ENCODE results near the gene A2ML1. TPM values are rescaled to one million over a fixed set of nuclear protein-coding genes. Genes with fewer than 3 reads are reported as not detected.
"Not testable (repeated sequence)": the region's sequence is repeated elsewhere in the genome, so short reads cannot be mapped to it uniquely, and the experiment has no call there.

A2ML1 gene
- total RNA-seq, 2 experiments from 2014 or later = not detected

DNA sequence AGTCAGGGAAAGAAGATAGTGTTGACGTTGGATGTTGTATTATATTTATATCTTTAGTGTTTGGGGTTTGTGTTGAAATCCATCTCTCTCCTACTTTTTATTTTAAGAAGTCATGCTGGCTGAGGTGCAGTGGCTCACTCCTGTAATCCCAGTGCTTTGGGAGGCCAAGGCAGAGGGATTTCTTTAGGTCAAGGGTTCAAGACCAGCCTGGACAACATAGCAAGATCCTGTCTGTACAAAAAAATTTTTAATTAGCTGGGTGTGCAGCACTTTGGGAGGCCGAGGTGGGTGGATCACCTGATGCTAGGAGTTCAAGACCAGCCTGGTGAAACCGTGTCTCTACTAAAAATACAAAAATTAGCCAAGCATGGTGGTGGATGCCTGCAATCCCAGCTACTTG, 23.9 kb downstream of the A2ML1 start:
- peaks cover 7% of the 10 kb centered on the region for H3K27me3 Mint-ChIP-seq
- no peak overlapping the region for H3K4me3 Mint-ChIP-seq
- H3K27ac Mint-ChIP-seq = no peak overlapping the region
- no peak for DNase-seq
- H3K4me1 Mint-ChIP-seq = no peaks in the 10 kb centered on the region
- POLR2A ChIA-PET = interaction anchor here (0.7 kb wide), 1 partner anchor 104 kb away, joined by 3 read pairs; no protein-coding TSS in a partner anchor
- H3K36me3 Mint-ChIP-seq = no peaks in the 10 kb centered on the region
- H3K9me3 Mint-ChIP-seq = no peaks in the 10 kb centered on the region
- no peak for ATAC-seq (ENCODE audit: low read depth)

DNA sequence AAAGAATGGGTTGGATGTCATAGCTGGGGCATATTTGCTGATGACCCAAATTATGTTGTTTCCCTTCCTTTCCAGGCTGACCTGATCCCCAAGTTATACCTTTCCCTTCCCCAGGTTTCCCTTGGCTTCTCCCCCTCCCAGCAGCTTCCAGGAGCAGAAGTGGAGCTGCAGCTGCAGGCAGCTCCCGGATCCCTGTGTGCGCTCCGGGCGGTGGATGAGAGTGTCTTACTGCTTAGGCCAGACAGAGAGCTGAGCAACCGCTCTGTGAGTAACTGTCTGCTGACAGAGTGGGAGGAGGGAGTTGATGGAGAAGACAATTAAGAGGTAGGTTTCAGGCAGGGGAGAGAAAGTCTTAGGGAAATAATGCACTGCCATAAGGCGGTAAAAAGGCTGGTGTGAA, 25.0 kb downstream of the A2ML1 start:
- H3K36me3 Mint-ChIP-seq = no peaks in the 10 kb centered on the region
- H3K27ac Mint-ChIP-seq = no peak overlapping the region
- H3K27me3 Mint-ChIP-seq = peaks cover 5% of the 10 kb centered on the region
- H3K9me3 Mint-ChIP-seq = no peaks in the 10 kb centered on the region
- DNase-seq (no peak), ATAC-seq (ENCODE audit: low read depth) (no peak)
- H3K4me3 Mint-ChIP-seq = no peak overlapping the region
- POLR2A ChIA-PET = no interaction called here
- no peaks in the 10 kb centered on the region for H3K4me1 Mint-ChIP-seq

DNA sequence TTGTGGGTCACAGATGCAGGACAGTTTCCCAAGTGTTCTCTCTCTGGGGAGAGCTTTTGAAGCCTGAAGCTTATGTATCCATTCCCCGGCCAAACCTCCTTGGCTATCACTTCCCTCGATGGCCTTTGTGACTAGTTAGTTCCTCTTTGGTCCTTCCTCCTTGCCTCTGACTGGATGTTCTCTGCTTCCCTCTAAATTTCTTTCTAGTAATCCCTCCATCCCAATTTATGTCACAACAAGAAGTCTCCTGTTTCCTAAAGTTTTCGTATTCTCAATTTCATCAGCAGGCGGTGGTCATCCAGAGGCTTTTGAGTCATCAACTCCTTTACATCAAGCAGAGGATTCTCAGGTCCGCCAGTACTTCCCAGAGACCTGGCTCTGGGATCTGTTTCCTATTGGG, 27.5 kb downstream of the A2ML1 start:
- DNase-seq = no peak
- no peak for ATAC-seq (ENCODE audit: low read depth)
- Mint-ChIP-seq H3K4me3 (no peak overlapping the region), H3K4me1 (no peaks in the 10 kb centered on the region), H3K36me3 (no peaks in the 10 kb centered on the region), H3K9me3 (no peaks in the 10 kb centered on the region), H3K27ac (no peak overlapping the region), H3K27me3 (peaks cover 2% of the 10 kb centered on the region)
- POLR2A ChIA-PET = no interaction called here

DNA sequence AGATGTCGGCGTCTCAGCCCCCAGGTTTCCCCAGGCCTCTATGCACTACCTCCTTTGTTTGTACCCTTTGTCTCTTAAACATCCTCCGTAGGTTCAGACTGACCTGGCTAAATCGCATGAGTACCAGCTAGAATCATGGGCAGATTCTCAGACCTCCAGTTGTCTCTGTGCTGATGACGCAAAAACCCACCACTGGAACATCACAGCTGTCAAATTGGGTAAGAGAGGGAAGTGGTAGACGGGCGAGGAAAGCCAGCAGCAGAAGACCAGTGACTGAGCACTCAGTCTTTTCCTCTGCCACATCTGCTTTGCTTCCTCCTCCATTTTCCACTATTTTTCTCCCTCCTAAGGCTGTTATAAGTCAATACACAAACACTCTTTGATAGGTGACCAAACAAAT, 29.7 kb downstream of the A2ML1 start:
- no peaks in the 10 kb centered on the region for H3K9me3 Mint-ChIP-seq
- peaks cover 2% of the 10 kb centered on the region for H3K27me3 Mint-ChIP-seq
- POLR2A ChIA-PET = no interaction called here
- no peaks in the 10 kb centered on the region for H3K4me1 Mint-ChIP-seq
- H3K27ac Mint-ChIP-seq = no peak overlapping the region
- DNase-seq (no peak), ATAC-seq (ENCODE audit: low read depth) (no peak)
- no peaks in the 10 kb centered on the region for H3K36me3 Mint-ChIP-seq
- no peak overlapping the region for H3K4me3 Mint-ChIP-seq

DNA sequence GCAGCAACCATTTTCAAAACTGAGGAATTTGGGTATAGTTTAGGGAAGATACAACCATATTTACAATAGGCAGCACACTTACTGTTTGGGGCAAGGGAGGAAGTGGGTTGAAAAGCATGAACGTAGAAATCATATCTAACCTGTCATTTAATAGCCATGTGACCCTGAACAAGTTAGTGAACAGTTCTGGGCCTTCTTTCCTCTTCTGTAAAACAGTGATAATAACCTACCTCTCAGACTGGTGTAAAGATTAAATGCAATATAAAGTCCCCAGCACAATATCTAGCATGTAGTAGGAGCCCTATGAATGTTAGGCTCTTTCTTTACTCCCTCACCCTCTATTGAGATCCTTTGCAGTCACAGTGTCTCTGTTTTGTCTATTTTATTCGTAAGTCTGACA, 33.5 kb downstream of the A2ML1 start:
- no peak overlapping the region for H3K4me3 Mint-ChIP-seq
- DNase-seq (no peak), ATAC-seq (ENCODE audit: low read depth) (no peak)
- no peak overlapping the region for H3K27ac Mint-ChIP-seq
- H3K9me3 Mint-ChIP-seq = no peaks in the 10 kb centered on the region
- no peaks in the 10 kb centered on the region for H3K36me3 Mint-ChIP-seq
- POLR2A ChIA-PET = no interaction called here
- H3K27me3 Mint-ChIP-seq = peaks cover 2% of the 10 kb centered on the region
- H3K4me1 Mint-ChIP-seq = no peaks in the 10 kb centered on the region

DNA sequence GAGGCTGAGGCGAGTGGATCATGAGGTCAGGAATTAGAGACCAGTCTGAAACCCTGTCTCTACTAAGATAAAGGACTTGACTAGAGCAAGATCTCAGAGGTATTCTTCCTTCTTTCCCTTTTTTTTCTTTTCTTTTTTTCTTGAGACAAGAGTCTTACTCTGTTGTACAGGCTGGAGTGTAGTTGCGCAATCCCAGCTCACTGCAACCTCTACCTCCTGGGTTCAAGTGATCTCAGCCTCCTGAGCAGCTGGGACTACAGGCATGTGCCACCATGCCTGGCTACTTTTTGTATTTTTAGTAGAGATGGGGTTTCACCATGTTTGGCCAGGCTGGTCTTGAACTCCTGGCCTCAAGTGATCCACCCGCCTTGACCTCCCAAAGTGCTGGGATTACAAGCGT, 37.0 kb downstream of the A2ML1 start:
- ATAC-seq (ENCODE audit: low read depth); H3K36me3 Mint-ChIP-seq; H3K27me3 Mint-ChIP-seq; H3K27ac Mint-ChIP-seq; POLR2A ChIA-PET; H3K9me3 Mint-ChIP-seq; H3K4me3 Mint-ChIP-seq; DNase-seq; H3K4me1 Mint-ChIP-seq: not testable (repeated sequence)

DNA sequence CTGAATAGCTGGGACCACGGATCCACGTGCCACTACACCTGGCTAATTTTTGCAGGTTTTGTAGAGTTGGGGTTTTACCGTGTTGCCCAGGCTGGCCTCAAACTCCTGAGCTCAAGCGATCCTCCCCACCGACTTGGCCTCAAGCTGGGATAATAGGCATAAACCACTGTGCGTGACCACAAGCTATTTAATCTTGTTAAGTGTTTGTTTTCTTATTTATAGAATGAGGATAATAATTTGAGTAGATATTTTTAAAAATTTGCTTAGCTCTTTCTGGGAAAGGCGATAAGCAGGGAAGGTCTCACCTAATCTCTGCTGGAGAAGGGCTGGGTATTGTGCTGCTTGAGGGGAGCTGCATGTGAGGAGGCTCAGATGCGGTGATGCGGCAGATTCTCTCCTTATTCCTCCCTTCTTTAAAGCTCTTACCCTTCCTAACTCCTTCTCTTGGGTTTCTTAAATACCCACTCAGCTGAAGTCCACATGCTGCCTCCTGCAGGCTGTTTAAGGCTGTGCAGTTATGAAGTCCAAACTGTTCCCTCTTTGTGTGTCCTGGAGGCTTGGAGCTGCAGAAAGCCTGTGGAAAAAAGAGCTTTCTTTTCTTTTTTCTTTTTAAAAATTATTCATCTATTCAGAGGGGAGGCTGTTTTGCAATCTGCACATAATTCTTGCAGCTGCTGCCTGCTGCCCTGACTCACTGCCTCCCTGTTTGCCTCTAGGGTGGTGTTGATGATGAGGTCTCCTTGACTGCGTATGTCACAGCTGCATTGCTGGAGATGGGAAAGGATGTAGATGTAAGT, 37.9 kb downstream of the A2ML1 start:
- Mint-ChIP-seq H3K4me1 (no peaks in the 10 kb centered on the region), H3K36me3 (no peaks in the 10 kb centered on the region), H3K4me3 (no peak overlapping the region), H3K27ac (no peak overlapping the region), H3K9me3 (no peaks in the 10 kb centered on the region), H3K27me3 (peaks cover 6% of the 10 kb centered on the region)
- POLR2A ChIA-PET = no interaction called here
- ATAC-seq (ENCODE audit: low read depth) (no peak), DNase-seq (no peak)

DNA sequence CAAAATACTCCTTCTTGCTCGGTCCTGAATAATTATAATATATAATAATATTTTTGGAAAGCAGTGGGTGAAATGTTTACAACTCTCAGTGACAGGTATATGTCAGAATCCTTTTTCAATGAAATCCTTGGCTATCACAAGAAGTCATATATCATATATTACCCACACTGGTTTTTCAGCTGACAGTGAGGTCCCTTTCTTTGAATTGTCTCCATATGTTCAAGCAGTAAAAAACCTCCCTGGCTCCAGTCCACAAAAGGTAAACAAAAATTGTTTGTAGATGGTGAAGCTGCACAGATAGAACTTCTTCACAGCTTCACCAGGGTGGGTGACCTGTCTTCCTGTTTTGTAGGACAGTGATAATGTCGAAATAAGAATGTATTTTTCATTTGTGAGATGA, 44.0 kb downstream of the A2ML1 start:
- H3K9me3 Mint-ChIP-seq = no peaks in the 10 kb centered on the region
- no peaks in the 10 kb centered on the region for H3K4me1 Mint-ChIP-seq
- no peak overlapping the region for H3K27ac Mint-ChIP-seq

DNA sequence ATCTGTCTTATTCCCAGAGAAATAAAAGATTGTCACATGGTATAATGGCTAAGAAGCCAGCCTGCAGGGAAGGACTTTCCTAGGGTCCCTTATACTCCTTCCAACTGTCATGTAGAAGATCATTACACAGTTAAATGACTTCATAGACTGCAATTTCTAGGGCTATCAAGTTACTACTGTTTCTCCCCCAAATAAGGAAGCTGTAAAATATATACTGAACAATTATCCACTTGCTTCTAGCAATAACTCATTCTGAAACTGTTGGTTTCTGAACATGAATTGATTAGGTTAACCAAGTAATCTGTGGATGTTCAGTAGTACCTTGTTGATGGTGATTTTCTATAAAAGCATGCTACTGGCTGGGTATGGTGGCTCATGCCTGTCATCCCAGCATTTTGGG, 44.6 kb downstream of the A2ML1 start:
- DNase-seq (no peak), ATAC-seq (ENCODE audit: low read depth) (no peak)
- Mint-ChIP-seq H3K9me3 (no peaks in the 10 kb centered on the region), H3K27ac (no peak overlapping the region), H3K27me3 (peaks cover 8% of the 10 kb centered on the region), H3K4me3 (no peak overlapping the region), H3K36me3 (no peaks in the 10 kb centered on the region), H3K4me1 (no peaks in the 10 kb centered on the region)
- POLR2A ChIA-PET = no interaction called here

More for the DNA sequence above, 44.0 kb downstream of the A2ML1 start:
- H3K27me3 Mint-ChIP-seq = peaks cover 8% of the 10 kb centered on the region
- H3K4me3 Mint-ChIP-seq = no peak overlapping the region
- no peaks in the 10 kb centered on the region for H3K36me3 Mint-ChIP-seq
- ATAC-seq (ENCODE audit: low read depth) = no peak
- no peak for DNase-seq
- POLR2A ChIA-PET = no interaction called here

DNA sequence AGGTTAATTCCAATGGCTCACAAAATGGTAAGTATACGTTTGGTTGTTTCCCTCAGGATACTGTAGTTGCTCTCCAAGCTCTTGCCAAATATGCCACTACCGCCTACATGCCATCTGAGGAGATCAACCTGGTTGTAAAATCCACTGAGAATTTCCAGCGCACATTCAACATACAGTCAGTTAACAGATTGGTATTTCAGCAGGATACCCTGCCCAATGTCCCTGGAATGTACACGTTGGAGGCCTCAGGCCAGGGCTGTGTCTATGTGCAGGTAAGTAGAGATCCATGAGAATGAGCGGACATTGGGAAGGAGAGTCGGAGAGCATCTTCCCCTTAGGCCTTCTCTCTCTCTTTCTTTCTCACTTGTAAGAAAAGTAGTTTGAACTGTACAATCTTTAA, 45.4 kb downstream of the A2ML1 start:
- DNase-seq (no peak), ATAC-seq (ENCODE audit: low read depth) (no peak)
- H3K4me3 Mint-ChIP-seq = no peak overlapping the region
- no peaks in the 10 kb centered on the region for H3K4me1 Mint-ChIP-seq
- no peaks in the 10 kb centered on the region for H3K36me3 Mint-ChIP-seq
- no peaks in the 10 kb centered on the region for H3K9me3 Mint-ChIP-seq
- H3K27me3 Mint-ChIP-seq = peaks cover 6% of the 10 kb centered on the region
- H3K27ac Mint-ChIP-seq = no peak overlapping the region
- POLR2A ChIA-PET = no interaction called here

DNA sequence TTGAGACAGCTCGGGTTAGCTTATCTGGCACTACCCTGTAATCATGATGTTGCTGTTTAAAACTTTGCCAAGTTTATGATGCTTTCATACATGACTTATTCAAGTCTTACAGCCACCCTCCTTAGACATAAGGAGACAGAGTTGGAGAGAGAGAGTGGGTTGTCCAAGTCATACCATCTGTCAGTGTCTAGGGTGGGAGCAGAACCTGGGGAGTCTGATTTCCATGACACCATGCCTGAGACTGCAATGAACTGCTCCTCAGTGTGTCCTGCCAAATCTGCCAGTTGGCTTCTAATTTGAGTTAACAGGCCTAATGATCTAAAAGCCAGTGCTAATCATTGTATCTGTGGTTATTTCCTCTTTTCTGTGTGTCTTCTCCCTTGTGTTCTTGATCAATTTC, 48.2 kb downstream of the A2ML1 start:
- H3K27me3 Mint-ChIP-seq = peaks cover 5% of the 10 kb centered on the region
- no peak overlapping the region for H3K4me3 Mint-ChIP-seq
- no peaks in the 10 kb centered on the region for H3K36me3 Mint-ChIP-seq
- DNase-seq (no peak), ATAC-seq (ENCODE audit: low read depth) (no peak)
- POLR2A ChIA-PET = no interaction called here
- H3K9me3 Mint-ChIP-seq = no peaks in the 10 kb centered on the region
- no peaks in the 10 kb centered on the region for H3K4me1 Mint-ChIP-seq
- H3K27ac Mint-ChIP-seq = no peak overlapping the region

DNA sequence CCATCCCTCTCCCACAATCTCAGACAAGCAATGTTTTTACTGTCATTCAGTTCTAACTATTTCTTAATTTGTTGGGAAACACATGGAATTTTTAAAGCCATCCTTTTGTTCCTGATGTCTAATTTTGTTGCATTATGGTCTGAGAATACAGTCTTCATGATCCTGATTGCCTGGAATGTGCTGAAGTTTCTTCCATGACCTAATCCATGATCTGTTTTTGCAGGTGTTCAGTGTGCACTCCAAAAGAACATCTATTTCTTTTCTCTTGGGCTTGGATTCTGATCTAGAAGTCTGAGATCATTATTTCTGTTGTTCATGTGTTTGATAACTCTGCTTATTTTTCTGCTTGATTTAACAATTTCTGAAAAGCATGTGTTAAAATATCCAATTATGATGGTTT, 48.6 kb downstream of the A2ML1 start:
- POLR2A ChIA-PET = no interaction called here
- Mint-ChIP-seq H3K9me3 (no peaks in the 10 kb centered on the region), H3K4me1 (no peaks in the 10 kb centered on the region), H3K27me3 (peaks cover 5% of the 10 kb centered on the region), H3K36me3 (no peaks in the 10 kb centered on the region), H3K4me3 (no peak overlapping the region), H3K27ac (no peak overlapping the region)
- ATAC-seq (ENCODE audit: low read depth) = no peak
- no peak for DNase-seq

DNA sequence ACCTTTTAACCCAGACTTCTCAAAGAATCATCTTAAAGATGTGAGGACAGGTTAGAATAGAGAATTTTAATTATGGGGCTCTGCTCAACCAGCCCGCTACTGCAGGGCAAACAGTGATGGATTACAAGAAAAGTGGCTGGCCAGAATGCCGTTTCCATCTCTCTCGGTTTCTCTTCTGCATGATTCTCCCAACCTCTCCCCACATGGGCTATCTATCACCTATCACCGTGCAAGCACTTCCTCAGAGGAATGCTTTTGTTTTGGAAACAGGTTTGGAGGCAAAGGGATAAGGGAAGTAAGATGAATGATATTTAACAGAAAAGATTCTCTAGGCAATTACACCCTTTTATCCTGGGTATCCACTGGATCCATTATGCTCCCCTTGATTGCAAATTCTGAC, 54.5 kb downstream of the A2ML1 start:
- ATAC-seq (ENCODE audit: low read depth) = no peak
- Mint-ChIP-seq H3K4me1 (peaks cover 2% of the 10 kb centered on the region), H3K9me3 (no peaks in the 10 kb centered on the region), H3K27ac (no peak overlapping the region), H3K4me3 (no peak overlapping the region), H3K36me3 (no peaks in the 10 kb centered on the region), H3K27me3 (peaks cover 7% of the 10 kb centered on the region)
- POLR2A ChIA-PET = no interaction called here
- no peak for DNase-seq

DNA sequence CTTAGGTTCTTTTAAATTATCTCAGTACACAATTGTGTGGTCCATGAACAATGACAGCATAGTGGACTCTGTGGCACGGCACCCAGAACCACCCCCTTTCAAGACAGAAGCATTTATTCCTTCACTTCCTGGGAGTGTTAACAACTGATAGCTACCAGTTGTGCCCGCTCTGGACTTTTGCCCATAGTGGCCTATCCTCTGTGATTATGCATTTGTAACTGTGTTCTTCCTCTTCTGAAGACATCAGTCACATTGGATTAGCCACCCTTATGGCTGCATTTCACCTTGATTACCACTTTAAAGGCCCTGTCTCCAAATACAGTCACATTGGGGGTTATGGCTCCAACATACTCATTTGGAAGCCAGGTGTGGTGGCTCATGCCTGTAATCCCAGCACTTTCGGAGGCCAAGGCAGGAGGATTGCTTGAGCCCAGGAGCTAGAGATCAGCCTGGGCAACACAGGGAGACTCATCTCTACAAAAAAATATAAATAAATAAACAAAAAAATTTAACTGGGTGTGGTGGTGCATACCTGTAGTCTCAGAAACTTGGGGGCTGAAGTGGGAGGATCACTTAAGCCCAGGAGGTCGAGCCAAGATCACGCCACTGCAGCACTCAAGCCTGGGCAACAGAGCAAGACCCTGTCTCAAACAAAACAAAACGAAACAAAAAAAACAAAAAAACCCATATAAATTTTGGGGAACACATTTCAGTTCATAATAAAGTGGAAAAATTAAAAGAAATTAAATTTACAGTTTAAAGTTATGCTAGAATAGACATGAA, 64.3 kb downstream of the A2ML1 start:
- Mint-ChIP-seq H3K9me3 (peaks cover 2% of the 10 kb centered on the region), H3K27me3 (peaks cover 12% of the 10 kb centered on the region), H3K27ac (no peak overlapping the region), H3K36me3 (no peaks in the 10 kb centered on the region), H3K4me1 (peaks cover 5% of the 10 kb centered on the region), H3K4me3 (no peak overlapping the region)
- ATAC-seq (ENCODE audit: low read depth) = no peak
- POLR2A ChIA-PET = no interaction called here
- no peak for DNase-seq

All from activated naive CD8-positive, alpha-beta T cell treated with anti-CD3 and anti-CD28 coated beads, Interleukin-2, amount 10 ng/mL, durations not matched to agents 7 days and 5 days (primary cell).